Breast epithelium (tissue), 3 donors: ENCODE measurements around the gene SERPINE1.

Experiments used
- POLR2A ChIP-seq: fragments of 450-650 bp; IDR thresholded peaks from one replicate; pipeline ENCODE4 v1.6.1; 2016; ENCODE audit warnings: antibody characterized with exemption, mild to moderate bottlenecking, moderate library complexity
- POLR2AphosphoS5 ChIP-seq, 3 donors: sonication (generic); formaldehyde crosslinking; IDR thresholded peaks; one replicate each; pipeline ENCODE4 v1.6.1; 2017; ENCODE audit warnings: antibody characterized with exemption in 3 of 3
- TF ChIP-seq, protein P1 (sequence below), 3 donors: fragments of 450-650 bp; IDR thresholded peaks; one replicate each; pipeline ENCODE4 v1.5.1; 2016 to 2017; ENCODE audit warnings: antibody characterized with exemption in 3 of 3, mild to moderate bottlenecking in 3 of 3, moderate library complexity in 3 of 3

DNA sequence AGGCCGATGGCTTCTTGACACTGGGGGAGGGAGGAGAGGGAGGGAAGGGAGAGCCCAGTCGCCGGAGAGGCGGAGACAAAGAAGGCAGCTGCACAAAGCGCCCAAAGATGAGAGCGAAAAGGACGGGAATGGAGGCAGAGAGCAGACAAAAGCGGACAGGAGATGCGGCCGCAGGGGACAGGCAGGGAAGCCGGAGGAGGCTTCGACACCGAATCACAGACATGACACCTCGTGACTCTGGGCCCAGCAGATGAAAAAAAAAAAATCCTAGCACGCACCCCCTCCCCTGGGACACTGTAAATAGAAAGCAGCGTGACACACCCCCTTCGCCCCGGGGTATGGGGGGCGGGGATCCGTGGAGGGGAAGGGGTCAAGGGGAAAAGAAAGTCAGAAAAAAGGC lies 52.2 kb downstream of the SERPINE1 start:
- TF ChIP-seq, protein P1, sequence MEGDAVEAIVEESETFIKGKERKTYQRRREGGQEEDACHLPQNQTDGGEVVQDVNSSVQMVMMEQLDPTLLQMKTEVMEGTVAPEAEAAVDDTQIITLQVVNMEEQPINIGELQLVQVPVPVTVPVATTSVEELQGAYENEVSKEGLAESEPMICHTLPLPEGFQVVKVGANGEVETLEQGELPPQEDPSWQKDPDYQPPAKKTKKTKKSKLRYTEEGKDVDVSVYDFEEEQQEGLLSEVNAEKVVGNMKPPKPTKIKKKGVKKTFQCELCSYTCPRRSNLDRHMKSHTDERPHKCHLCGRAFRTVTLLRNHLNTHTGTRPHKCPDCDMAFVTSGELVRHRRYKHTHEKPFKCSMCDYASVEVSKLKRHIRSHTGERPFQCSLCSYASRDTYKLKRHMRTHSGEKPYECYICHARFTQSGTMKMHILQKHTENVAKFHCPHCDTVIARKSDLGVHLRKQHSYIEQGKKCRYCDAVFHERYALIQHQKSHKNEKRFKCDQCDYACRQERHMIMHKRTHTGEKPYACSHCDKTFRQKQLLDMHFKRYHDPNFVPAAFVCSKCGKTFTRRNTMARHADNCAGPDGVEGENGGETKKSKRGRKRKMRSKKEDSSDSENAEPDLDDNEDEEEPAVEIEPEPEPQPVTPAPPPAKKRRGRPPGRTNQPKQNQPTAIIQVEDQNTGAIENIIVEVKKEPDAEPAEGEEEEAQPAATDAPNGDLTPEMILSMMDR (IDR thresholded peaks at IDR 0.05): no peak
- TF ChIP-seq POLR2A (no peak), POLR2AphosphoS5 (IDR thresholded peaks at IDR 0.05) (no peak)
